ENCODE data around the gene MYO5B. TPM values are rescaled to one million over a fixed set of nuclear protein-coding genes. Genes with fewer than 3 reads are reported as not detected.

Gene MYO5B
- total and polyA plus RNA-seq, 7 experiments from 2014 or later = 0.02 to 0.04 TPM; not detected in 5

DNA sequence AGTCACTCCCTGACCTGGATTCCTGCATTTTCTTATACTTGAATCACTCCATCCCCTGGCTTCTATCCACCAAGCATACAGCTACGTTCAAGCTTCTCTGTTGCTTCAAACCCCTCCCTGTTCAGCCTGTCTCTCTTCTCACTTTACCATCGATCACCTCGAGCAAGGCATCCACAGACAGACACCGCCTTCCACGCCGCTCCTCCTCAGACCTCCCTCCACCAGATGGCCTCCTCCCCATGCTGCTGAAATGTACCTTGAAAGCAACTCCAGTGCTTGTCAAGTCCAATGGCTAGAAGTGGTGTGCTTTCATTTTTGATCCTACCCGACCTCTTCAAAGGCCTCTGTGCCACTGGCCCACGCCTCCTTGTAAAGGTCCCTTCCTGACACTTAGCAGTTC, 250.3 kb downstream of the MYO5B start:
- no peaks in the 10 kb centered on the region for H3K9me3 Mint-ChIP-seq
- peak overlapping the region in 2 of 9 donors; percentile 9 to 68 for H3K27ac Mint-ChIP-seq
- intact Hi-C loops (cut with micrococcal nuclease) = loop anchor here in 1 of 2 donors (10.0 kb wide), 1 partner anchor 260 kb away; no protein-coding TSS in a partner anchor
- Histone ChIP-seq H3K9me3 (ENCODE audit: control insufficient read depth in 2 of 3, low read length in 3 of 3) (no peaks in the 10 kb centered on the region), H3K27ac (ENCODE audit: low read depth, low read length) (no peak overlapping the region), H3K4me3 (ENCODE audit: low read length) (no peak overlapping the region), H3K4me1 (ENCODE audit: control insufficient read depth in 2 of 2, insufficient read depth in 2 of 2, low read length in 2 of 2) (peaks cover under 1 to 11% of the 10 kb centered on the region in 2 donors), H3K27me3 (ENCODE audit: control insufficient read depth in 2 of 2, insufficient read depth in 2 of 2, low read length in 2 of 2) (no peaks in the 10 kb centered on the region), H3K36me3 (ENCODE audit: control insufficient read depth in 2 of 3, insufficient read depth in 3 of 3, low read length in 3 of 3) (no peaks in the 10 kb centered on the region)
- peaks cover 0 to 5% (median 0%) of the 10 kb centered on the region in 5 donors for H3K36me3 Mint-ChIP-seq
- no peak overlapping the region for H3K4me3 Mint-ChIP-seq
- ChIA-PET POLR2A (no interaction called here), CTCF (interaction anchor here (0.5 to 0.7 kb wide), 2 partner anchors 83 to 413 kb away, joined by 3 read pairs; no protein-coding TSS in a partner anchor)
- ATAC-seq = peak; percentile 32
- peaks cover 0 to 16% (median 3%) of the 10 kb centered on the region in 5 donors for H3K27me3 Mint-ChIP-seq
- peaks cover 0 to 23% (median 10%) of the 10 kb centered on the region in 7 donors for H3K4me1 Mint-ChIP-seq
- peak in 2 of 9 donors; percentile 16 to 28 for DNase-seq

- no peak overlapping the region for H3K27ac Mint-ChIP-seq
- peaks cover 0 to 15% (median 6%) of the 10 kb centered on the region in 7 donors for H3K4me1 Mint-ChIP-seq
- intact Hi-C loops (cut with micrococcal nuclease) = no loop called here
- H3K9me3 ChIP-seq (ENCODE audit: control insufficient read depth in 2 of 3, low read length in 3 of 3) = no peaks in the 10 kb centered on the region
- H3K27me3 ChIP-seq (ENCODE audit: control insufficient read depth in 2 of 2, insufficient read depth in 2 of 2, low read length in 2 of 2) = no peaks in the 10 kb centered on the region
- no peak for DNase-seq
- no peak overlapping the region for H3K27ac ChIP-seq (ENCODE audit: low read depth, low read length)
- H3K4me3 ChIP-seq (ENCODE audit: low read length) = no peak overlapping the region
- H3K36me3 Mint-ChIP-seq = peaks cover 0 to 5% (median 0%) of the 10 kb centered on the region in 5 donors
- ChIA-PET CTCF (no interaction called here), POLR2A (no interaction called here)
- no peaks in the 10 kb centered on the region for H3K36me3 ChIP-seq (ENCODE audit: control insufficient read depth in 2 of 3, insufficient read depth in 3 of 3, low read length in 3 of 3)
- no peaks in the 10 kb centered on the region for H3K9me3 Mint-ChIP-seq
- H3K27me3 Mint-ChIP-seq = peaks cover 0 to 5% (median 3%) of the 10 kb centered on the region in 5 donors
- no peak for ATAC-seq
- no peak overlapping the region for H3K4me3 Mint-ChIP-seq
- no peaks in the 10 kb centered on the region for H3K4me1 ChIP-seq (ENCODE audit: control insufficient read depth in 2 of 2, insufficient read depth in 2 of 2, low read length in 2 of 2)
Observed at GRCh38 chr18:49936821-49937220, 258.1 kb downstream of the MYO5B start.

DNA sequence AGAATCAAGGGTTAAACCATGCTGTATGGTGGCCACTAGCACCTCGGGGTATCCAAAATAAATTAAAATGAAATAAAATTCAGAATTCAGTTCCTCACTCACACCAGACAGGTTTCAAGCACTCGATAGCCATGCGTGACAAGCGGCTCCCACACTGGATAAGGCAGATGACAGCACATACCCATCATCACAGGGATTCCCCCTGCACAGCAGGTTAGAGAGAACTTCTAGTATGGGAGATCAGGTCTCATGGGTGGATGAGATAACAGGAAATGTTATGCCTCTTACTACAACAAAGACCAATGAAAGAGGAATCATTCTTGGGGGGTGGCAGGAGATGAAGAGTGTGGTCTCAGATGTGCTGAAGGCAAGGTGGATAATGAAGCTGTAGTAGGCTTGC, 259.7 kb downstream of the MYO5B start:
- no peaks in the 10 kb centered on the region for H3K9me3 ChIP-seq (ENCODE audit: control insufficient read depth in 2 of 3, low read length in 3 of 3)
- no peak for DNase-seq
- Mint-ChIP-seq H3K9me3 (no peaks in the 10 kb centered on the region), H3K4me3 (no peak overlapping the region), H3K4me1 (peaks cover 0 to 15% (median 6%) of the 10 kb centered on the region in 7 donors), H3K27ac (no peak overlapping the region), H3K27me3 (peaks cover 0 to 9% (median 0%) of the 10 kb centered on the region in 5 donors), H3K36me3 (no peaks in the 10 kb centered on the region)
- no peaks in the 10 kb centered on the region for H3K36me3 ChIP-seq (ENCODE audit: control insufficient read depth in 2 of 3, insufficient read depth in 3 of 3, low read length in 3 of 3)
- H3K4me1 ChIP-seq (ENCODE audit: control insufficient read depth in 2 of 2, insufficient read depth in 2 of 2, low read length in 2 of 2) = no peaks in the 10 kb centered on the region
- no peak for ATAC-seq
- H3K27ac ChIP-seq (ENCODE audit: low read depth, low read length) = no peak overlapping the region
- CTCF ChIA-PET = no interaction called here
- intact Hi-C loops (cut with micrococcal nuclease) = no loop called here
- POLR2A ChIA-PET = no interaction called here
- no peaks in the 10 kb centered on the region for H3K27me3 ChIP-seq (ENCODE audit: control insufficient read depth in 2 of 2, insufficient read depth in 2 of 2, low read length in 2 of 2)
- no peak overlapping the region for H3K4me3 ChIP-seq (ENCODE audit: low read length)

DNA sequence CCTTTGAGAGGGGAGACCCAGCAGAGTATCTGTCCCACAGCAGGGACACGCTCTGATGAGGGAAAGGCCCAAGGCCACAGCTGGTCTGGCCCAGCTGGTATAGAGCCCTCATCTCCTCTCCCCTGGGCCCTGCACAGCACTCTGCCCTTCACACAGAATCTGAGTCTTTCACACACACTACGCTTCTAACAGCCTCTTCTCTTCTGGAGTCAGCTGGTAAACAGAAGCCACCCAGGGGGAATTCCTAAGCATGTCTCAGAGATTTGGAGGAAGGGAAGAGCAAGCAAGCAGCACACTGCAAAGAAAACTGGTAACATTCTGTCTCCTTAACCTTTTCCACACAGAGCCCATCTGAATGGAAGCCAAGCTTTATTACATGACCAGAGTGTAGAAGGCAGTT, 260.5 kb downstream of the MYO5B start:
- intact Hi-C loops (cut with micrococcal nuclease) = no loop called here
- ATAC-seq (no peak), DNase-seq (no peak)
- no peak overlapping the region for H3K27ac Mint-ChIP-seq
- no peak overlapping the region for H3K27ac ChIP-seq (ENCODE audit: low read depth, low read length)
- H3K27me3 ChIP-seq (ENCODE audit: control insufficient read depth in 2 of 2, insufficient read depth in 2 of 2, low read length in 2 of 2) = no peaks in the 10 kb centered on the region
- H3K36me3 ChIP-seq (ENCODE audit: control insufficient read depth in 2 of 3, insufficient read depth in 3 of 3, low read length in 3 of 3) = no peaks in the 10 kb centered on the region
- no peaks in the 10 kb centered on the region for H3K9me3 ChIP-seq (ENCODE audit: control insufficient read depth in 2 of 3, low read length in 3 of 3)
- CTCF ChIA-PET = no interaction called here
- H3K4me3 Mint-ChIP-seq = no peak overlapping the region
- H3K27me3 Mint-ChIP-seq = peaks cover 0 to 9% (median 0%) of the 10 kb centered on the region in 5 donors
- no peaks in the 10 kb centered on the region for H3K4me1 ChIP-seq (ENCODE audit: control insufficient read depth in 2 of 2, insufficient read depth in 2 of 2, low read length in 2 of 2)
- H3K36me3 Mint-ChIP-seq = no peaks in the 10 kb centered on the region
- H3K4me3 ChIP-seq (ENCODE audit: low read length) = no peak overlapping the region
- H3K9me3 Mint-ChIP-seq = no peaks in the 10 kb centered on the region
- peaks cover 0 to 15% (median 6%) of the 10 kb centered on the region in 7 donors for H3K4me1 Mint-ChIP-seq
- POLR2A ChIA-PET = interaction anchor here (0.5 kb wide), 1 partner anchor 458 kb away, joined by 4 read pairs; no protein-coding TSS in a partner anchor

- Histone ChIP-seq H3K27ac (ENCODE audit: low read depth, low read length) (no peak overlapping the region), H3K4me1 (ENCODE audit: control insufficient read depth in 2 of 2, insufficient read depth in 2 of 2, low read length in 2 of 2) (no peaks in the 10 kb centered on the region), H3K9me3 (ENCODE audit: control insufficient read depth in 2 of 3, low read length in 3 of 3) (no peaks in the 10 kb centered on the region), H3K36me3 (ENCODE audit: control insufficient read depth in 2 of 3, insufficient read depth in 3 of 3, low read length in 3 of 3) (no peaks in the 10 kb centered on the region), H3K4me3 (ENCODE audit: low read length) (no peak overlapping the region), H3K27me3 (ENCODE audit: control insufficient read depth in 2 of 2, insufficient read depth in 2 of 2, low read length in 2 of 2) (no peaks in the 10 kb centered on the region)
- POLR2A ChIA-PET = no interaction called here
- peak; percentile 41 for ATAC-seq
- intact Hi-C loops (cut with micrococcal nuclease) = no loop called here
- no peak for DNase-seq
- peaks cover 0 to 15% (median 6%) of the 10 kb centered on the region in 7 donors for H3K4me1 Mint-ChIP-seq
- H3K36me3 Mint-ChIP-seq = no peaks in the 10 kb centered on the region
- H3K9me3 Mint-ChIP-seq = no peaks in the 10 kb centered on the region
- CTCF ChIA-PET = no interaction called here
- no peak overlapping the region for H3K4me3 Mint-ChIP-seq
- peak overlapping the region in 1 of 9 donors; percentile 18 for H3K27ac Mint-ChIP-seq
- H3K27me3 Mint-ChIP-seq = peaks cover 0 to 7% (median 0%) of the 10 kb centered on the region in 5 donors
Observed at GRCh38 chr18:49933530-49934128, 261.3 kb downstream of the MYO5B start.

- DNase-seq (no peak), ATAC-seq (no peak)
- Mint-ChIP-seq H3K4me3 (no peak overlapping the region), H3K4me1 (peaks cover 0 to 15% (median 6%) of the 10 kb centered on the region in 7 donors), H3K36me3 (no peaks in the 10 kb centered on the region), H3K27me3 (peaks cover 0 to 14% (median 0%) of the 10 kb centered on the region in 5 donors), H3K9me3 (peaks cover 0 to 1% (median 0%) of the 10 kb centered on the region in 11 donors), H3K27ac (no peak overlapping the region)
- no peaks in the 10 kb centered on the region for H3K9me3 ChIP-seq (ENCODE audit: control insufficient read depth in 2 of 3, low read length in 3 of 3)
- ChIA-PET POLR2A (no interaction called here), CTCF (no interaction called here)
- H3K4me1 ChIP-seq (ENCODE audit: control insufficient read depth in 2 of 2, insufficient read depth in 2 of 2, low read length in 2 of 2) = no peaks in the 10 kb centered on the region
- no peaks in the 10 kb centered on the region for H3K36me3 ChIP-seq (ENCODE audit: control insufficient read depth in 2 of 3, insufficient read depth in 3 of 3, low read length in 3 of 3)
- no peak overlapping the region for H3K4me3 ChIP-seq (ENCODE audit: low read length)
- H3K27me3 ChIP-seq (ENCODE audit: control insufficient read depth in 2 of 2, insufficient read depth in 2 of 2, low read length in 2 of 2) = no peaks in the 10 kb centered on the region
- no peak overlapping the region for H3K27ac ChIP-seq (ENCODE audit: low read depth, low read length)
- intact Hi-C loops (cut with micrococcal nuclease) = no loop called here
Observed at GRCh38 chr18:49931760-49932159, 263.2 kb downstream of the MYO5B start.

- H3K27me3 Mint-ChIP-seq = peaks cover 0 to 15% (median 0%) of the 10 kb centered on the region in 5 donors
- POLR2A ChIA-PET = no interaction called here
Observed at GRCh38 chr18:49931179-49931578, 263.8 kb downstream of the MYO5B start.

More at GRCh38 chr18:49931179-49931578, 263.8 kb downstream of the MYO5B start:
- H3K36me3 Mint-ChIP-seq = no peaks in the 10 kb centered on the region
- H3K4me3 Mint-ChIP-seq = peak overlapping the region in 1 of 10 donors; percentile 26
- Histone ChIP-seq H3K36me3 (ENCODE audit: control insufficient read depth in 2 of 3, insufficient read depth in 3 of 3, low read length in 3 of 3) (no peaks in the 10 kb centered on the region), H3K27ac (ENCODE audit: low read depth, low read length) (no peak overlapping the region), H3K27me3 (ENCODE audit: control insufficient read depth in 2 of 2, insufficient read depth in 2 of 2, low read length in 2 of 2) (no peaks in the 10 kb centered on the region), H3K4me1 (ENCODE audit: control insufficient read depth in 2 of 2, insufficient read depth in 2 of 2, low read length in 2 of 2) (no peaks in the 10 kb centered on the region), H3K9me3 (ENCODE audit: control insufficient read depth in 2 of 3, low read length in 3 of 3) (no peaks in the 10 kb centered on the region), H3K4me3 (ENCODE audit: low read length) (no peak overlapping the region)
- peaks cover 0 to 15% (median 6%) of the 10 kb centered on the region in 7 donors for H3K4me1 Mint-ChIP-seq
- intact Hi-C loops (cut with micrococcal nuclease) = no loop called here
- H3K9me3 Mint-ChIP-seq = peaks cover 0 to 1% (median 0%) of the 10 kb centered on the region in 11 donors
- no peak for DNase-seq
- no peak overlapping the region for H3K27ac Mint-ChIP-seq
- CTCF ChIA-PET = no interaction called here
- ATAC-seq = no peak

All from naive thymus-derived CD4-positive, alpha-beta T cell (primary cell).